Stimulated activated CD8-positive, alpha-beta memory T cell treated with anti-CD3 and anti-CD28 coated beads, Interleukin-15, amount 100 ng/mL, for 48 hours (primary cell): ENCODE measurements around the gene CDX1.
"Not testable (repeated sequence)": the region's sequence is repeated elsewhere in the genome, so short reads cannot be mapped to it uniquely, and the experiment has no call there.

Experiments
- DNase-seq, 2 donors: peaks; one replicate each; pipeline ENCODE4 v3.0.0-alpha.2; 2020; ENCODE audit warnings: low read depth in 2 of 2

Gene CDX1

GRCh38 chr5:150233706-150234105 is 67.1 kb downstream of the CDX1 start:
- DNase-seq, result not testable (repeated sequence)
